Activated T-cell treated with anti-CD3 and anti-CD28 coated beads for 1 hour (primary cell): ENCODE data around the gene IL17RD.

Experiments
- DNase-seq: peaks from one replicate; pipeline ENCODE4 v3.0.0-alpha.2; 2020; ENCODE audit warnings: low read depth

The IL17RD gene

GRCh38 chr3:57065588-57065987 is 99.6 kb downstream of the IL17RD start:
- no peak for DNase-seq

GRCh38 chr3:57064572-57064971 is 100.6 kb downstream of the IL17RD start:
- no peak for DNase-seq

GRCh38 chr3:57064001-57064400 is 101.2 kb downstream of the IL17RD start:
- DNase-seq = no peak

- no peak for DNase-seq
These were observed 102.1 kb downstream of the IL17RD start for GRCh38 chr3:57063032-57063431.

- no peak for DNase-seq
These were observed 103.0 kb downstream of the IL17RD start for GRCh38 chr3:57062101-57062631.

GRCh38 chr3:57061556-57061955 is 103.6 kb downstream of the IL17RD start:
- no peak for DNase-seq

GRCh38 chr3:57060089-57060821 is 104.9 kb downstream of the IL17RD start, which contains the start of gene SPATA12:
Gene SPATA12, plus strand, starts transcription at chr3:57060664. Its CDS starts 13,031 bp downstream, at chr3:57073695.
- DNase-seq = no peak

- DNase-seq = no peak
These were observed 105.7 kb downstream of the IL17RD start for GRCh38 chr3:57059411-57059810.

GRCh38 chr3:57057351-57057750 is 107.8 kb downstream of the IL17RD start:
- DNase-seq = no peak

GRCh38 chr3:57053122-57053521 is 112.0 kb downstream of the IL17RD start:
- no peak for DNase-seq

- DNase-seq = no peak
These were observed 112.5 kb downstream of the IL17RD start for GRCh38 chr3:57052662-57053061.

GRCh38 chr3:57048728-57049127 is 116.4 kb downstream of the IL17RD start:
- DNase-seq = no peak

- no peak for DNase-seq
These were observed 117.0 kb downstream of the IL17RD start for GRCh38 chr3:57048052-57048671.

- no peak for DNase-seq
These were observed 118.9 kb downstream of the IL17RD start for GRCh38 chr3:57046101-57046765.

GRCh38 chr3:57043518-57043917 is 121.6 kb downstream of the IL17RD start:
- no peak for DNase-seq

GRCh38 chr3:57041674-57042073 is 123.5 kb downstream of the IL17RD start:
- no peak for DNase-seq
